Measurements from ENCODE around the gene DAW1. TPM values are rescaled to one million over a fixed set of nuclear protein-coding genes. Genes with fewer than 3 reads are reported as not detected.

The DAW1 gene
- total and polyA plus RNA-seq, 2 experiments from 2014 or later = 0.81 to 2.1 TPM

- Histone ChIP-seq H3K36me3 (ENCODE audit: low read depth) (no peaks in the 10 kb centered on the region), H3K9me3 (ENCODE audit: low read depth) (no peaks in the 10 kb centered on the region), H4K20me1 (ENCODE audit: insufficient read depth) (no peaks in the 10 kb centered on the region), H3K79me2 (ENCODE audit: insufficient read depth) (no peaks in the 10 kb centered on the region), H3K27ac (no peak overlapping the region), H3K9ac (no peak overlapping the region), H3K4me2 (ENCODE audit: unreplicated experiment) (no peak overlapping the region), H3F3A (ENCODE audit: insufficient read depth) (peaks cover 15% of the 10 kb centered on the region), H3K4me1 (ENCODE audit: insufficient read depth) (peaks cover 28% of the 10 kb centered on the region), H3K27me3 (replicated peaks; ENCODE audit: insufficient read depth) (no peaks in the 10 kb centered on the region), H2AFZ (no peak overlapping the region), H3K9me2 (ENCODE audit: insufficient read depth) (no peaks in the 10 kb centered on the region), H3K4me3 (no peak overlapping the region)
- in situ Hi-C loops (cut with MboI) = no loop called here
- TF ChIP-seq EZH2phosphoT487 (IDR thresholded peaks at IDR 0.05; ENCODE audit: insufficient read depth, low read depth) (no peak), EZH2 (IDR thresholded peaks at IDR 0.05; ENCODE audit: insufficient read depth, poor library complexity, severe bottlenecking) (no peak)
- peak; percentile 54 for DNase-seq
- 68 to 69% methylated on average over 6 of the region's 6 CpGs for WGBS, 2 experiments (ENCODE audit: low coverage in 1 of 2, low lambda C conversion rate in 2 of 2, missing lambda C conversion rate in 2 of 2)
These were observed 17.6 kb upstream of the DAW1 start for GRCh38 chr2:227853765-227854271.

GRCh38 chr2:227855440-227855839 is 16.0 kb upstream of the DAW1 start:
- Histone ChIP-seq H3K4me3 (no peak overlapping the region), H3K27me3 (replicated peaks; ENCODE audit: insufficient read depth) (no peaks in the 10 kb centered on the region), H3K9me2 (ENCODE audit: insufficient read depth) (no peaks in the 10 kb centered on the region), H2AFZ (0 out of 2 replicates have a peak overlapping the region, but pooled peaks have one; percentile 7), H3F3A (ENCODE audit: insufficient read depth) (peaks cover 6% of the 10 kb centered on the region), H4K20me1 (ENCODE audit: insufficient read depth) (no peaks in the 10 kb centered on the region), H3K27ac (no peak overlapping the region), H3K4me1 (ENCODE audit: insufficient read depth) (peaks cover 19% of the 10 kb centered on the region), H3K4me2 (ENCODE audit: unreplicated experiment) (no peak overlapping the region), H3K9me3 (ENCODE audit: low read depth) (no peaks in the 10 kb centered on the region), H3K79me2 (ENCODE audit: insufficient read depth) (no peaks in the 10 kb centered on the region), H3K9ac (no peak overlapping the region), H3K36me3 (ENCODE audit: low read depth) (no peaks in the 10 kb centered on the region)
- WGBS, 2 experiments (ENCODE audit: low coverage in 1 of 2, low lambda C conversion rate in 2 of 2, missing lambda C conversion rate in 2 of 2) = 60 to 69% methylated on average over 3 of the region's 3 CpGs
- no peak for DNase-seq
- in situ Hi-C loops (cut with MboI) = no loop called here
- no peak for TF ChIP-seq EZH2phosphoT487 (IDR thresholded peaks at IDR 0.05; ENCODE audit: insufficient read depth, low read depth)
- TF ChIP-seq EZH2 (IDR thresholded peaks at IDR 0.05; ENCODE audit: insufficient read depth, poor library complexity, severe bottlenecking) = no peak

DNA sequence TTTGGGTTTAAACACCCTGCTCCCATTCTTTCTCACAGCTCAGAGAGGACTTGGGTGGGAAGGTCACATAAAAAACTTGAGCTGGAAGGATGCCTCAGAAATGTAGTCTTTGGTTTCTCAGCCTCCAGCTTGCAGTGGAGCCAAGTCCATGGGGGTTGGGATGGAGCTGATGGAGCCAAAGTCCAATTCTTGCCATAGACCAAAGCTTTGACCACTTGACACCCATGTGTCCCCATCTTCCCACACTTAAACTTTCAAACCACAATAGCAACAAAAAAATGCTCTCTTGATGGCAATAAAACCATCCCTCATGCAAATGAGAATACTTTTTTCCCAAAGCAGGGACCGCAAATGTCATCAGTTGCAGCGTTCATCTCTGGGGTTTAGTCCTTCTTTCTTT is 14.7 kb upstream of the DAW1 start:
- H3K4me1 ChIP-seq (ENCODE audit: insufficient read depth) = peaks cover 19% of the 10 kb centered on the region
- no peaks in the 10 kb centered on the region for H4K20me1 ChIP-seq (ENCODE audit: insufficient read depth)
- H3K79me2 ChIP-seq (ENCODE audit: insufficient read depth) = no peaks in the 10 kb centered on the region
- no peak overlapping the region for H3K4me2 ChIP-seq (ENCODE audit: unreplicated experiment)
- no peak overlapping the region for H2AFZ ChIP-seq
- 99 to 100% methylated on average over 2 of the region's 2 CpGs for WGBS, 2 experiments (ENCODE audit: low coverage in 1 of 2, low lambda C conversion rate in 2 of 2, missing lambda C conversion rate in 2 of 2)
- no peaks in the 10 kb centered on the region for H3K9me2 ChIP-seq (ENCODE audit: insufficient read depth)
- H3K9me3 ChIP-seq (ENCODE audit: low read depth) = no peaks in the 10 kb centered on the region
- H3F3A ChIP-seq (ENCODE audit: insufficient read depth) = peaks cover 2% of the 10 kb centered on the region; the same call in 1 of the 2 replicates
- H3K4me3 ChIP-seq = no peak overlapping the region
- no peak for DNase-seq
- H3K9ac ChIP-seq = no peak overlapping the region
- H3K27ac ChIP-seq = no peak overlapping the region
- in situ Hi-C loops (cut with MboI) = no loop called here
- H3K36me3 ChIP-seq (ENCODE audit: low read depth) = no peaks in the 10 kb centered on the region
- no peak for TF ChIP-seq EZH2 (IDR thresholded peaks at IDR 0.05; ENCODE audit: insufficient read depth, poor library complexity, severe bottlenecking)
- no peak for TF ChIP-seq EZH2phosphoT487 (IDR thresholded peaks at IDR 0.05; ENCODE audit: insufficient read depth, low read depth)
- H3K27me3 ChIP-seq (replicated peaks; ENCODE audit: insufficient read depth) = no peaks in the 10 kb centered on the region

- Histone ChIP-seq H3K4me2 (ENCODE audit: unreplicated experiment) (no peak overlapping the region), H3K79me2 (ENCODE audit: insufficient read depth) (no peaks in the 10 kb centered on the region), H3K9me3 (ENCODE audit: low read depth) (no peaks in the 10 kb centered on the region), H3K4me3 (no peak overlapping the region), H3K9me2 (ENCODE audit: insufficient read depth) (no peaks in the 10 kb centered on the region), H3K27ac (no peak overlapping the region), H3K4me1 (ENCODE audit: insufficient read depth) (peaks cover 34% of the 10 kb centered on the region), H2AFZ (peak overlapping the region; percentile 65), H3K27me3 (replicated peaks; ENCODE audit: insufficient read depth) (no peaks in the 10 kb centered on the region), H3K36me3 (ENCODE audit: low read depth) (no peaks in the 10 kb centered on the region), H4K20me1 (ENCODE audit: insufficient read depth) (no peaks in the 10 kb centered on the region), H3K9ac (no peak overlapping the region), H3F3A (ENCODE audit: insufficient read depth) (peaks cover 35% of the 10 kb centered on the region)
- peak; percentile 22 for DNase-seq
- TF ChIP-seq EZH2 (IDR thresholded peaks at IDR 0.05; ENCODE audit: insufficient read depth, poor library complexity, severe bottlenecking) = no peak
- no peak for TF ChIP-seq EZH2phosphoT487 (IDR thresholded peaks at IDR 0.05; ENCODE audit: insufficient read depth, low read depth)
- in situ Hi-C loops (cut with MboI) = no loop called here
- 36 to 45% methylated on average over 6 of the region's 6 CpGs for WGBS, 2 experiments (ENCODE audit: low coverage in 1 of 2, low lambda C conversion rate in 2 of 2, missing lambda C conversion rate in 2 of 2)
These were observed 11.2 kb upstream of the DAW1 start for GRCh38 chr2:227860221-227860641.

Measured in GM23248 (cell line).